Vagina (tissue), 2 donors: ENCODE data around the gene EEF1A2.

Experiments
- POLR2A ChIP-seq, 2 donors: fragments of 450-650 bp; IDR thresholded peaks; one replicate each; pipeline ENCODE4 v1.6.1; 2017; ENCODE audit warnings: antibody characterized with exemption in 2 of 2, mild to moderate bottlenecking in 2 of 2, moderate library complexity in 2 of 2
- TF ChIP-seq, protein P1 (sequence below), 3 experiments: fragments of 450-650 bp in 2 of 3; fragments of 200-600 bp in 1 of 3; sonication (generic) in 1 of 3; IDR thresholded peaks; one replicate each; pipeline ENCODE4 v1.5.1; 2017 to 2019; ENCODE audit warnings: antibody characterized with exemption in 3 of 3, mild to moderate bottlenecking in 2 of 3, moderate library complexity in 2 of 3

DNA sequence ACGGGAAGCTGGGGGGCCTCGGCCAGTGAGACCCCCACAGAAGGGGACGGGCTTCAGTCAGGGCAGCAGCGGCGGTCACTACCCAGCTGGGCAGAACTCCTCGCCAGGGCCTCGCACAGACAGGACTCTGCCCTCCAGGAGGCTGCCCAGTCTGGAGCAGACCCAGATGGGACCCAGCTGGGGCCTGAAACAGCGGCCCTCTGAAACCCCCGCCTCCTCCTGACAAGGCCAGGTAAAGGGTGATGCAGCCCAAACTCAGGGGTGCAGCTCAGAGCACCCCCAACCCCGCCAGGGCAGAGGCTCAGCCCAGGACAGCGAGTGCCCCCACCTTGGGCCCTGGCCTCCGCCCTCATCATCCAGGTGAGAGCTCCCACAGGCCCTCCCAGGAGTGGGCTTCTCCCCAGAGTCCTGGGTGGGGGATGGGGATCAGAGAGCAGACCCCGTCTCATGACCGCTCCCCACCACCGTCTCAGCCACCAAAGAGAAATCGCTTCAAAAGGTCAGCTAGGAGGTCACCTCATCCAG lies 2.2 kb downstream of the EEF1A2 start:
- TF ChIP-seq, protein P1, sequence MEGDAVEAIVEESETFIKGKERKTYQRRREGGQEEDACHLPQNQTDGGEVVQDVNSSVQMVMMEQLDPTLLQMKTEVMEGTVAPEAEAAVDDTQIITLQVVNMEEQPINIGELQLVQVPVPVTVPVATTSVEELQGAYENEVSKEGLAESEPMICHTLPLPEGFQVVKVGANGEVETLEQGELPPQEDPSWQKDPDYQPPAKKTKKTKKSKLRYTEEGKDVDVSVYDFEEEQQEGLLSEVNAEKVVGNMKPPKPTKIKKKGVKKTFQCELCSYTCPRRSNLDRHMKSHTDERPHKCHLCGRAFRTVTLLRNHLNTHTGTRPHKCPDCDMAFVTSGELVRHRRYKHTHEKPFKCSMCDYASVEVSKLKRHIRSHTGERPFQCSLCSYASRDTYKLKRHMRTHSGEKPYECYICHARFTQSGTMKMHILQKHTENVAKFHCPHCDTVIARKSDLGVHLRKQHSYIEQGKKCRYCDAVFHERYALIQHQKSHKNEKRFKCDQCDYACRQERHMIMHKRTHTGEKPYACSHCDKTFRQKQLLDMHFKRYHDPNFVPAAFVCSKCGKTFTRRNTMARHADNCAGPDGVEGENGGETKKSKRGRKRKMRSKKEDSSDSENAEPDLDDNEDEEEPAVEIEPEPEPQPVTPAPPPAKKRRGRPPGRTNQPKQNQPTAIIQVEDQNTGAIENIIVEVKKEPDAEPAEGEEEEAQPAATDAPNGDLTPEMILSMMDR (IDR thresholded peaks at IDR 0.05), result no peak
- TF ChIP-seq POLR2A (IDR thresholded peaks at IDR 0.05), result no peak
